Measurements from ENCODE around the gene ACTR3. TPM values are rescaled to one million over a fixed set of nuclear protein-coding genes. Genes with fewer than 3 reads are reported as not detected.

The ACTR3 gene
- total and polyA plus RNA-seq, 2 of the 4 experiments (the other 2 are of a cell fraction) = 246 to 307 TPM

DNA sequence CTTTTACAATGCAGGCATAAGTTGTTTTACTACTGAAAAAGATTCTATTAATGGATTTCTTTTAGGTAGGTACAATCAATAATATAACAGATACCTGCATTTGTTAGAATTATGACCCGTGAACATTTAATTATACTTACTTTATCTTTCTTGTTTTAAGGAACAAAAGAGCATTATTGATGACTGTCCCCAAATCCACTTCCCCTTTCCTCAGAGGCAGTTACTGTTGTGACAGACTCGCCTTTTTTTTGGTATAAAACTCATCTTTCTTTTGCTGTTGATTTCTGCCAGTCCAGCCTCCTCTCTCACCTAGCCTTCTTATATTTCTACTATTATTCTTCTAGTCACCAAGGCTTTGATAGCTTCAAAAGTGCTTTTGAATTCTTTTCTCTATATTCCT, 12.1 kb downstream of the ACTR3 start:
- Histone ChIP-seq H3K27me3 (ENCODE audit: control insufficient read depth, insufficient read depth, low read length) (no peaks in the 10 kb centered on the region), H3K27ac (ENCODE audit: insufficient read depth, low read length) (no peak overlapping the region), H4K20me1 (ENCODE audit: insufficient read depth, low read length) (peaks cover 100% of the 10 kb centered on the region), H3K23ac (ENCODE audit: low read depth, low read length) (no peak overlapping the region), H4K91ac (ENCODE audit: insufficient read depth, low read depth, low read length) (no peak overlapping the region), H3K14ac (replicated peaks; ENCODE audit: low read depth, low read length) (no peak overlapping the region), H3K36me3 (ENCODE audit: control insufficient read depth, insufficient read depth, low read length) (peaks cover 7% of the 10 kb centered on the region), H2BK120ac (ENCODE audit: low read depth, low read length) (no peak overlapping the region), H3K4me3 (ENCODE audit: insufficient read depth, low read depth, low read length) (no peak overlapping the region), H2BK5ac (ENCODE audit: low read depth, low read length, poor library complexity, severe bottlenecking) (no peak overlapping the region), H3K9ac (ENCODE audit: low read depth, low read length) (no peak overlapping the region), H4K5ac (ENCODE audit: low read depth, low read length) (no peak overlapping the region), H3K56ac (ENCODE audit: extremely low read depth, insufficient read depth, low read length) (no peak overlapping the region), H3K79me1 (ENCODE audit: low read depth in 1 of 2, low read length in 2 of 2) (peaks cover 0 to 11% of the 10 kb centered on the region in 2 experiments; a peak in 2 of 4 replicates), H3K4me2 (ENCODE audit: low read depth, low read length) (no peak overlapping the region), H2BK15ac (ENCODE audit: low read depth, low read length) (no peak overlapping the region), H2AK9ac (replicated peaks; ENCODE audit: low read depth, low read length, poor library complexity) (no peak overlapping the region), H2AK5ac (ENCODE audit: low read depth, low read length) (no peak overlapping the region), H3K18ac (ENCODE audit: low read depth, low read length) (no peak overlapping the region), H3K4me1 (ENCODE audit: control insufficient read depth, insufficient read depth, low read length) (peaks cover 15% of the 10 kb centered on the region), H3K4ac (ENCODE audit: low read depth, low read length) (no peak overlapping the region), H3K9me3 (ENCODE audit: control insufficient read depth, insufficient read depth, low read length) (no peaks in the 10 kb centered on the region), H3K9me1 (ENCODE audit: insufficient read depth, low read length) (peaks cover 11% of the 10 kb centered on the region), H2BK20ac (ENCODE audit: low read depth, low read length) (no peak overlapping the region), H2AFZ (replicated peaks; ENCODE audit: low read length, poor library complexity) (no peak overlapping the region), H4K8ac (ENCODE audit: low read depth in 2 of 2, low read length in 2 of 2) (no peak overlapping the region)
- WGBS, 2 experiments (ENCODE audit: extremely low coverage in 2 of 2, insufficient read length in 1 of 2) = no CpG with 5 or more reads among the region's 2 CpGs
- DNase-seq = no peak
- dilution Hi-C loops (cut with HindIII; ENCODE audit: low sequenced_read_pairs, unreplicated experiment) = no loop called here
- no TSS peak for BruUV-seq (replicated peaks)
- no peak for TF ChIP-seq BHLHE40 (IDR thresholded peaks at IDR 0.05; ENCODE audit: low read depth, low read length)
- TF ChIP-seq CEBPB (IDR thresholded peaks at IDR 0.05; ENCODE audit: low read depth, low read length) = no peak
- TF ChIP-seq POLR2A (IDR thresholded peaks at IDR 0.05; ENCODE audit: low read depth, low read length) = no peak
- no peak for TF ChIP-seq FOS (IDR thresholded peaks at IDR 0.05; ENCODE audit: low read depth, low read length)
- no peak for TF ChIP-seq NFE2L2 (IDR thresholded peaks at IDR 0.05; ENCODE audit: low read depth, low read length)
- TF ChIP-seq RFX5 (IDR thresholded peaks at IDR 0.05; ENCODE audit: low read depth, low read length) = no peak
- no peak for TF ChIP-seq MAZ (IDR thresholded peaks at IDR 0.05; ENCODE audit: borderline replicate concordance, low read depth, low read length)
- no peak for TF ChIP-seq RAD21 (IDR thresholded peaks at IDR 0.05; ENCODE audit: low read length)
- TF ChIP-seq MXI1 (IDR thresholded peaks at IDR 0.05; ENCODE audit: borderline replicate concordance, low read depth, low read length) = no peak
- TF ChIP-seq MAFK (IDR thresholded peaks at IDR 0.05; ENCODE audit: low read depth, low read length) = no peak
- TF ChIP-seq, protein P1, sequence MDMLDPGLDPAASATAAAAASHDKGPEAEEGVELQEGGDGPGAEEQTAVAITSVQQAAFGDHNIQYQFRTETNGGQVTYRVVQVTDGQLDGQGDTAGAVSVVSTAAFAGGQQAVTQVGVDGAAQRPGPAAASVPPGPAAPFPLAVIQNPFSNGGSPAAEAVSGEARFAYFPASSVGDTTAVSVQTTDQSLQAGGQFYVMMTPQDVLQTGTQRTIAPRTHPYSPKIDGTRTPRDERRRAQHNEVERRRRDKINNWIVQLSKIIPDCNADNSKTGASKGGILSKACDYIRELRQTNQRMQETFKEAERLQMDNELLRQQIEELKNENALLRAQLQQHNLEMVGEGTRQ (IDR thresholded peaks at IDR 0.05; ENCODE audit: low read depth, low read length) = no peak
- no peak for ATAC-seq (ENCODE audit: low read depth)
- intact Hi-C loops (cut with micrococcal nuclease) = no loop called here
- in situ Hi-C loops (cut with MboI; ENCODE audit: low sequenced_read_pairs) = no loop called here
- ChIA-PET POLR2A (ENCODE audit: unreplicated experiment) (no interaction called here), CTCF (no interaction called here)
